LNCaP clone FGC (cell line): Measurements from ENCODE around the gene OPCML.

Experiments
- DNase-seq: peaks from one replicate; pipeline ENCODE4 v3.0.0-alpha.2; 2011; ENCODE audit warnings: low read depth
- H3K4me3 ChIP-seq: 2 replicates; pipeline ENCODE4 v1.5.1; 2011; ENCODE audit warnings: mild to moderate bottlenecking, low read depth, low read length, control low read depth
- TF ChIP-seq, protein P1 (sequence below): IDR thresholded peaks from 2 replicates; pipeline ENCODE4 v1.5.1; 2012; ENCODE audit warnings: mild to moderate bottlenecking; ENCODE audit not compliant: control insufficient read depth, insufficient read depth; ENCODE audit errors: extremely low read depth

Gene OPCML

DNA sequence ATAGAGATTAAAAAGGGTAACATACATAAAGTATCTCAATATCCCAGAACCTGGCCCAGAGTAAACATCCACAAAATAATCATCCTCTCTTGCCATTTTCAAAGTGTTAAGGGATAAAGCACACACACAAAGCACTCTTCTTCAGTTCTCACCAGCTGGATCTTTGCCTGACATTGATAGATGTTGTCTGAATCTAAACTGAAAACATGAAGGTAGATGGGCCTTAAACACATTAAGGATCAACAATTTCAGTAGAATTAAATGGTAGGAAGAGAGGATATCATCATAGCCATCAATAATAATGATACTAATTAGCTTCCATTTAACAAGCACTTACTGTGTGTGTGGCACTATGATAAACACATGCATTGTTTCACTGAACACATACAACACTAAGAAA is 261.1 kb downstream of the OPCML start:
- no peak for DNase-seq
- TF ChIP-seq, protein P1, sequence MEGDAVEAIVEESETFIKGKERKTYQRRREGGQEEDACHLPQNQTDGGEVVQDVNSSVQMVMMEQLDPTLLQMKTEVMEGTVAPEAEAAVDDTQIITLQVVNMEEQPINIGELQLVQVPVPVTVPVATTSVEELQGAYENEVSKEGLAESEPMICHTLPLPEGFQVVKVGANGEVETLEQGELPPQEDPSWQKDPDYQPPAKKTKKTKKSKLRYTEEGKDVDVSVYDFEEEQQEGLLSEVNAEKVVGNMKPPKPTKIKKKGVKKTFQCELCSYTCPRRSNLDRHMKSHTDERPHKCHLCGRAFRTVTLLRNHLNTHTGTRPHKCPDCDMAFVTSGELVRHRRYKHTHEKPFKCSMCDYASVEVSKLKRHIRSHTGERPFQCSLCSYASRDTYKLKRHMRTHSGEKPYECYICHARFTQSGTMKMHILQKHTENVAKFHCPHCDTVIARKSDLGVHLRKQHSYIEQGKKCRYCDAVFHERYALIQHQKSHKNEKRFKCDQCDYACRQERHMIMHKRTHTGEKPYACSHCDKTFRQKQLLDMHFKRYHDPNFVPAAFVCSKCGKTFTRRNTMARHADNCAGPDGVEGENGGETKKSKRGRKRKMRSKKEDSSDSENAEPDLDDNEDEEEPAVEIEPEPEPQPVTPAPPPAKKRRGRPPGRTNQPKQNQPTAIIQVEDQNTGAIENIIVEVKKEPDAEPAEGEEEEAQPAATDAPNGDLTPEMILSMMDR, result no peak
- no peak overlapping the region for H3K4me3 ChIP-seq

DNA sequence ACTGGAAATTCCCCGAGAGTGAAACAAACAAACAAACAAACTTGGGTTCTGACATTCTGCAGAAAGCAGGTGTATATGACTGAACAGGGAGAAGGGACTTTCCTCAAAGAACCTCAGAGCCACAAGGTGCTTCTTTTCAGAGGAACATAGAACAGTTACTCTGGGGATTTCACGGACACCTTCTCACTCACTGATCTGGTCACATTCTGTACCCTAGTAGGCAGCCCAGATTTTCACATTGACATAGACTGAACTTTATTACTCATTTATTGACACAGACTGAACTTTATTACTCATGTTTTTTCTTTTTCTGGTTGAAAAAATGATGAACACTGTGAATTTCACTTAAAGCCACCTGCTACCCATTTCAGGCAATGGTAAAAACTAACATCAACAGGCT is 263.0 kb downstream of the OPCML start:
- TF ChIP-seq, protein P1, result no peak
- no peak overlapping the region for H3K4me3 ChIP-seq
- DNase-seq, result no peak

DNA sequence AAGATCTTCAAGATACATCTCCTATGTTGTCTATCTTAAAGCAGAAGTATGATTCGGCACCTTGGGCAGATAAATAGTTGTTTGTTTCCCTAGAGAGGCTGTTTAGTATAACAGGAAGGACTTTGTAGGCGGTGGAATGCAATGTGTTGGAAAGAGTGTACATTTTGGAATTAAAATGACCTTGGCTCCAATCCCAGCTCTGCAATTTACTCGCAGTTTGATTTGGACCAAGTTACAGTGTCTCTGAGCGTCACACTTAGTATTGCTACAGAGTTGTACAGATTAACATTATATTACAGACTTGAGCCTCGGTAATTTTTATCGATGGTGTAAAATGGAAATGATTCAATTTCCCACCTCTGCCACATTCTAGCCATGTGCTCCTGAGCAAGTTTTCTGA is 265.3 kb downstream of the OPCML start:
- TF ChIP-seq, protein P1, result no peak
- DNase-seq, result no peak
- no peak overlapping the region for H3K4me3 ChIP-seq

DNA sequence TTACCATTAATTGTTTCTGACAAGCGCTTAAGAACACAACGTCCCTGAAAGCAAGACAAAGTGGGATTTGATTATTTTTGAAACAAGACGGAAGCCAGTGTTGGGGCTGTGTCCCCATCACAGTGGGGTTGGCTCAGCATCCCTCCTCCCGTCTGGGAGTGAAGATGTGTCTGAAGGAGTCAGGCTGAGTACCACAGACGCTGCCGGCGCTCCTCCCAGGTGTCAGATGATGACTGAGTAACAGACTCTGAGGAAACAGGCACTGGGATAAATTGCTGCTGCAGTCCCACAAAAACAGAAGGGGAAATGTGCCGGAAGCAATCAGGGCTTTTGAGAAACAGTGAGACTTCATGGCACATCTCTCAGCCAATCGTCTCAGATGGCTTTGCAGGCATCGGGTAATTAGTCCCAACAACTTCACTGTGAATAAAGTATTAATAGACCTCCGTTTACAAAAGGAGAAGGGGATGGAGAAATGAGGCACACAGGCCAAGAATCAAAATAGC is 266.7 kb downstream of the OPCML start:
- no peak for DNase-seq
- H3K4me3 ChIP-seq, result no peak overlapping the region
- TF ChIP-seq, protein P1, result no peak

DNA sequence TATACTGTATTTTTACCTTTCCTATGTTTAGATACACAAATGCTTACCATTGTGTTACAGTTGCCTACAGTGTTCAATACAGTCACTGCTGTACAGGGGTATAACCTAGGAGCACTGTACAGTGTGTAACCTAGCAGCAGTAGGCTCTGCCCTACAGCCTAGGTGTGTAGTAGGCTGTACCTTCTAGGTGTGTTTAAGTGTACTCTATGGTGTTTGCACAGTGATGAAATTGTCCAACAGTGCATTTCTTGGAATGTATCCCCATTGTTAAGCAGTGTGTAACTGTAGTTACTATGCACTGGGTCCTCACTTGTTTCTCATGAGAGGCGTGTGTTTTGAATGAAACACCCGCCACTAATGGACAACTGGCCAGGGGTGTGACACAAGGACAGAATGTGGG is 269.0 kb downstream of the OPCML start:
- DNase-seq, result no peak
- TF ChIP-seq, protein P1, result no peak
- H3K4me3 ChIP-seq, result no peak overlapping the region

DNA sequence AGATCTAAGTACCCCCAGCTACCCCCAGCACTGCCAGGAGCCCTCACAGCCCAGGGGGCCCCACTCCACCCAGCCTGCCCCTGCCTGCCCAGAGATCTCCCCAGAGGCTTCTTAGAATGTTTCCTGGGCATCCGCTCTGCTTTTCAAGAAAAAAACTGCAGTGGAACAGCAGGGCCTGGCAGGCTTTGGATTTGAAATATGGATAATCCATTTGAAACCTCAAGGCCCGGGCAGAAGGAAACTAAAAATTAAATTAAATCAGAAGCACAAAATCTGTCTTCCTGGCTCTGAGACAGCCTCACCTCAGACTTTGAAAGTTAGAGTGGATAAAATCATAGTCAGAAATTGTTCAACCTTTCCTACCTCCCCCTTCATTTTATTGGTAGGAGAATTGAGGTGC is 273.6 kb downstream of the OPCML start:
- H3K4me3 ChIP-seq, result no peak overlapping the region
- DNase-seq, result no peak
- TF ChIP-seq, protein P1, result no peak

DNA sequence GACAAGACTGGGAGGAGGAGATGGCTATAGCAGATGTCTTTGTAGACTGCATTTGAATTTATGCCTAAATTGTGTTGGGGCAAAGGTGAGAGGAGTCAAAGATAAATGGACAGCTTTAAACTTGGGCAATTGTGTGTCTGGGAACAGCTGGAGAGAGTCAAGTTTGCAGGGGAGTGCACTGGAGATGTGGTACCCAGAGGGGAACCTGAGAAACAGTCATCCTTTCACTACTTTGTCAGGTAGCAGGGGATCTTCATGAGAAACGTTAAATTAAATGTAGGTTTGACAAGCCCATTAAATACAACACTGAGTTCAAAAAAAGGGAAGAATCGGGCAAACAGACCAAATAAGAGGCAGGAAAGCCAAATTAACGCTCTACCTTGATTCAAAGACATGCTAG is 277.7 kb downstream of the OPCML start:
- TF ChIP-seq, protein P1, result no peak
- no peak for DNase-seq
- H3K4me3 ChIP-seq, result no peak overlapping the region
